HG03558 (cell line): ENCODE data around the gene GCK.
"Not testable (repeated sequence)": the region's sequence is repeated elsewhere in the genome, so short reads cannot be mapped to it uniquely, and the experiment has no call there.

Experiments used
- ATAC-seq: cut with Tn5 transposase; IDR thresholded peaks from one replicate; pipeline ENCODE4 v1.9.1; 2021; ENCODE audit warnings: moderate number of reproducible peaks; ENCODE audit not compliant: unreplicated experiment; ENCODE audit errors: extremely low read depth

The GCK gene

GRCh38 chr7:44210107-44210506 lies 20.9 kb upstream of the GCK start:
- ATAC-seq, result no peak

GRCh38 chr7:44208085-44208484 lies 18.8 kb upstream of the GCK start:
- ATAC-seq, result no peak

- ATAC-seq, result no peak
Observed at GRCh38 chr7:44206008-44206407, 16.8 kb upstream of the GCK start.

- ATAC-seq, result no peak
Observed at GRCh38 chr7:44201813-44202212, 12.6 kb upstream of the GCK start.

GRCh38 chr7:44200699-44201461 lies 11.6 kb upstream of the GCK start, which contains the start of gene YKT6:
Gene YKT6 (plus strand): TSS chr7:44200978. CDS start chr7:44201136, 158 bp downstream.
- peak; percentile 95 for ATAC-seq

GRCh38 chr7:44200163-44200562 lies 10.9 kb upstream of the GCK start:
- not testable (repeated sequence) for ATAC-seq

GRCh38 chr7:44197474-44197873 lies 8.2 kb upstream of the GCK start:
- ATAC-seq, result no peak

- no peak for ATAC-seq
Observed at GRCh38 chr7:44196450-44196872, 7.2 kb upstream of the GCK start.

- no peak for ATAC-seq
Observed at GRCh38 chr7:44195889-44196288, 6.7 kb upstream of the GCK start.

GRCh38 chr7:44194562-44195145 lies 5.4 kb upstream of the GCK start:
- no peak for ATAC-seq

- no peak for ATAC-seq
Observed at GRCh38 chr7:44194069-44194468, 4.8 kb upstream of the GCK start.

- no peak for ATAC-seq
Observed at GRCh38 chr7:44193011-44193802, 4.0 kb upstream of the GCK start.

GRCh38 chr7:44191171-44191570 lies 1.9 kb upstream of the GCK start:
- ATAC-seq, result no peak

GRCh38 chr7:44189993-44190872 lies 994 bp upstream of the GCK start:
- no peak for ATAC-seq

GRCh38 chr7:44188480-44189225 lies 586 bp downstream of the GCK start:
- ATAC-seq, result no peak

GRCh38 chr7:44187636-44188416 lies 1.4 kb downstream of the GCK start:
- no peak for ATAC-seq

- no peak for ATAC-seq
Observed at GRCh38 chr7:44186736-44187135, 2.5 kb downstream of the GCK start.

- ATAC-seq, result no peak
Observed at GRCh38 chr7:44185729-44186128, 3.5 kb downstream of the GCK start.
